OCI-LY7 (cell line): ENCODE results near the gene MMP2. TPM values are rescaled to one million over a fixed set of nuclear protein-coding genes. Genes with fewer than 3 reads are reported as not detected.

ENCODE experiments used
- BruUV-seq: library from RNA; stranded (reverse); fragments of 400-500 nt; replicated peaks from 2 replicates; lab custom pipeline; 2021; lab: Mats Ljungman, UMichigan
- CTCF ChIA-PET: fragments of 300-600 bp; sonication (Branson Sonifier 250); formaldehyde crosslinking; loops from one replicate; lab custom pipeline; 2022; ENCODE audit warnings: antibody characterized with exemption; ENCODE audit not compliant: unreplicated experiment; lab: Charles Lee
- POLR2A ChIA-PET: fragments of 300-600 bp; sonication (Branson Sonifier 250); formaldehyde crosslinking; loops from one replicate; lab custom pipeline; 2022; ENCODE audit warnings: antibody characterized with exemption; lab: Charles Lee
- DNase-seq: peaks from one replicate; pipeline ENCODE4 v3.0.0-alpha.2; 2015; ENCODE audit warnings: low spot score
- H2AFZ ChIP-seq: fragments of 200-600 bp; sonication (generic), shearing (Covaris generic); 2 replicates; pipeline ENCODE4 v1.6.1; 2014; ENCODE audit warnings: mild to moderate bottlenecking, antibody characterized with exemption, low read length, moderate library complexity
- H3K27ac ChIP-seq: fragments of 200-600 bp; sonication (generic); 2 replicates; pipeline ENCODE4 v1.5.1; 2014; ENCODE audit warnings: mixed run types, low read depth, mild to moderate bottlenecking, moderate library complexity, low read length, inconsistent platforms; ENCODE audit not compliant: poor library complexity, severe bottlenecking
- H3K36me3 ChIP-seq: fragments of 200-600 bp; sonication (generic); 2 replicates; pipeline ENCODE4 v1.6.1; 2014; ENCODE audit warnings: mild to moderate bottlenecking, antibody characterized with exemption, low read length, moderate library complexity, mixed read lengths; ENCODE audit not compliant: insufficient read depth
- H3K4me1 ChIP-seq: fragments of 200-600 bp; sonication (generic); 2 replicates; pipeline ENCODE4 v1.5.1; 2014; ENCODE audit warnings: mild to moderate bottlenecking, low read length; ENCODE audit not compliant: insufficient read depth, poor library complexity, severe bottlenecking
- H3K4me2 ChIP-seq: fragments of 200-600 bp; sonication (generic); 2 replicates; pipeline ENCODE4 v1.6.1; 2014; ENCODE audit warnings: mild to moderate bottlenecking, low read length
- H3K4me3 ChIP-seq: fragments of 200-600 bp; sonication (generic); 2 replicates; pipeline ENCODE4 v1.5.1; 2014; ENCODE audit warnings: mild to moderate bottlenecking, low read depth, low read length; ENCODE audit not compliant: poor library complexity, severe bottlenecking
- H3K79me2 ChIP-seq: fragments of 200-600 bp; sonication (generic); 2 replicates; pipeline ENCODE4 v1.6.1; 2016; ENCODE audit warnings: low read depth, mild to moderate bottlenecking, low read length, moderate library complexity, mixed read lengths; ENCODE audit not compliant: insufficient read depth
- H3K9me2 ChIP-seq: fragments of 200-600 bp; sonication (generic); 2 replicates; pipeline ENCODE4 v1.6.1; 2016; ENCODE audit warnings: mild to moderate bottlenecking, low read length, mixed read lengths; ENCODE audit not compliant: insufficient read depth
- H3K9me3 ChIP-seq: fragments of 200-600 bp; sonication (generic); 2 replicates; pipeline ENCODE4 v1.6.1; 2014; ENCODE audit warnings: mild to moderate bottlenecking, mixed run types, low read length, mixed read lengths
- H4K20me1 ChIP-seq: fragments of 200-600 bp; sonication (generic); 2 replicates; pipeline ENCODE4 v1.6.1; 2014; ENCODE audit warnings: mild to moderate bottlenecking, antibody characterized with exemption, low read length, moderate library complexity, mixed read lengths; ENCODE audit not compliant: insufficient read depth
- EZH2phosphoT487 ChIP-seq: fragments of 200-600 bp; sonication (generic); IDR thresholded peaks from 2 replicates; pipeline ENCODE4 v1.6.1; 2018; ENCODE audit warnings: low read depth, borderline replicate concordance, mild to moderate bottlenecking, mixed run types, antibody characterized with exemption, low read length, moderate library complexity, mixed read lengths
- intact Hi-C: fragments of 100-400 bp; cut with micrococcal nuclease; formaldehyde crosslinking; loops from one replicate; pipeline ENCODE4 v1.10.0; 2022; ENCODE audit not compliant: unreplicated experiment
- total RNA-seq, 2 experiments: library from RNA; depleted of rRNA in 1 of 2; stranded (reverse); fragments of >200 nt in 1 of 2; shearing (Covaris generic) in 1 of 2; gene quantifications; 2 replicates each; pipeline ENCODE4 v1.2.3, GENCODE V29; 2014 to 2022
- TF ChIP-seq, protein P1 (sequence below): fragments of 200-600 bp; sonication (generic); conservative IDR thresholded peaks from 2 replicates; pipeline ENCODE4 v1.5.1; 2014; ENCODE audit warnings: mild to moderate bottlenecking, antibody characterized with exemption, low read length, moderate library complexity, mixed read lengths

MMP2 gene
- total RNA-seq, 2 experiments from 2014 or later = 0.48 TPM; not detected in 1

DNA sequence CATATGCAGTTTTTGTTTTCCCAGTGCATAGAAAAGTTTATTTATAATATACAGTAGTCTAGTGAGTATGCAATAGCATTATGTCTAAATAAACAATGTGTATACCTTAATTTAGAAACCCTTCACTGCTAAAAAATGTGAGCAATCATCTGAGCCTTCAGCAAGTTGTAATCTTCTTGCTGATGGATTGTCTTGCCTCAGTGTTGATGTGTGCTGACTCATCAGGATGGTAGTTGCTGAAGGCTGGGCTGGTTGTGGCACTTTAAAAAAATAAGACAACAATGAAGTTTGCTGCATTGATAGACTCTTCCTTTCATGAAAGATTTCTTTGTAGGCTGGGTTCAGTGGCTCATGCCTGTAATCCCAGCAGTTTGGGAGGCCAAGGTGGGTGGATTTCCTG, 73.6 kb downstream of the MMP2 start:
- no peak overlapping the region for H3K4me2 ChIP-seq
- no peaks in the 10 kb centered on the region for H3K9me3 ChIP-seq
- intact Hi-C loops = no loop called here
- no peak for DNase-seq
- no TSS peak for BruUV-seq
- no peaks in the 10 kb centered on the region for H3K36me3 ChIP-seq
- H3K79me2 ChIP-seq = no peaks in the 10 kb centered on the region
- ChIA-PET POLR2A (no interaction called here), CTCF (no interaction called here)
- H3K4me3 ChIP-seq = no peak overlapping the region
- TF ChIP-seq, protein P1, sequence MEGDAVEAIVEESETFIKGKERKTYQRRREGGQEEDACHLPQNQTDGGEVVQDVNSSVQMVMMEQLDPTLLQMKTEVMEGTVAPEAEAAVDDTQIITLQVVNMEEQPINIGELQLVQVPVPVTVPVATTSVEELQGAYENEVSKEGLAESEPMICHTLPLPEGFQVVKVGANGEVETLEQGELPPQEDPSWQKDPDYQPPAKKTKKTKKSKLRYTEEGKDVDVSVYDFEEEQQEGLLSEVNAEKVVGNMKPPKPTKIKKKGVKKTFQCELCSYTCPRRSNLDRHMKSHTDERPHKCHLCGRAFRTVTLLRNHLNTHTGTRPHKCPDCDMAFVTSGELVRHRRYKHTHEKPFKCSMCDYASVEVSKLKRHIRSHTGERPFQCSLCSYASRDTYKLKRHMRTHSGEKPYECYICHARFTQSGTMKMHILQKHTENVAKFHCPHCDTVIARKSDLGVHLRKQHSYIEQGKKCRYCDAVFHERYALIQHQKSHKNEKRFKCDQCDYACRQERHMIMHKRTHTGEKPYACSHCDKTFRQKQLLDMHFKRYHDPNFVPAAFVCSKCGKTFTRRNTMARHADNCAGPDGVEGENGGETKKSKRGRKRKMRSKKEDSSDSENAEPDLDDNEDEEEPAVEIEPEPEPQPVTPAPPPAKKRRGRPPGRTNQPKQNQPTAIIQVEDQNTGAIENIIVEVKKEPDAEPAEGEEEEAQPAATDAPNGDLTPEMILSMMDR = no peak
- TF ChIP-seq EZH2phosphoT487 = no peak
- H3K27ac ChIP-seq = no peak overlapping the region
- H3K4me1 ChIP-seq = no peaks in the 10 kb centered on the region
- H2AFZ ChIP-seq = no peak overlapping the region
- no peaks in the 10 kb centered on the region for H4K20me1 ChIP-seq
- no peaks in the 10 kb centered on the region for H3K9me2 ChIP-seq

DNA sequence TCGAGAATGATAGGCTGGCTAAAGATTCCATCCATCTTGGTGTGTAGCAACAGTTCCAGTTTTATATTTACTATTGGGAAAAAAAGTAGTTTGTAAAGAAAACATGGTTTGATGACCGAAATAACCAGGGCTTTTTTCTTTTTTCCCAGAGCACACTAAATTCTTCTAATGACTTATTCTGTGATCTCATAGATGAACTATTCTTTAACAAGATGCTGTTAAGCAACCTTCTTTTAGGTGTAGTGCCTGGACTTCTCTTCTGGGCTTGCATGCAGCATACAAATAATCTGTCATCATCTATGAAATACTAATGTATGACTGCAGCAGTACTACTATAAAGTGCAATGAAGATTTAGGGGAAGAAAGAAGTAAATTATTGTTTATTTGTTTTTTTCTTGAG, 76.4 kb downstream of the MMP2 start:
- CTCF ChIA-PET = no interaction called here
- H3K9me3 ChIP-seq = no peaks in the 10 kb centered on the region

More for the DNA sequence above, 76.4 kb downstream of the MMP2 start:
- Histone ChIP-seq H3K36me3 (no peaks in the 10 kb centered on the region), H3K79me2 (no peaks in the 10 kb centered on the region), H3K9me2 (no peaks in the 10 kb centered on the region), H3K27ac (no peak overlapping the region), H3K4me2 (no peak overlapping the region), H4K20me1 (no peaks in the 10 kb centered on the region), H2AFZ (no peak overlapping the region), H3K4me1 (no peaks in the 10 kb centered on the region), H3K4me3 (no peak overlapping the region)
- no peak for TF ChIP-seq EZH2phosphoT487
- TF ChIP-seq, protein P1 = no peak
- DNase-seq = no peak
- no TSS peak for BruUV-seq
- POLR2A ChIA-PET = no interaction called here
- intact Hi-C loops = no loop called here

Other genes starting within 250 kb of the MMP2 start
- not detected in 2 replicates for gene IRX6, start 155.0 kb upstream of the MMP2 start, total RNA-seq (2014; rRNA removed; shearing (Covaris generic))
- gene IRX6, start 155.0 kb upstream of the MMP2 start, total RNA-seq (2022) = not detected in 2 replicates
- gene LPCAT2, start 29.9 kb downstream of the MMP2 start, total RNA-seq (2014; rRNA removed; shearing (Covaris generic)) = not detected in 2 replicates
- gene LPCAT2, start 29.9 kb downstream of the MMP2 start, total RNA-seq (2022) = not detected in 2 replicates
- gene CAPNS2, start 87.5 kb downstream of the MMP2 start, total RNA-seq (2014; rRNA removed; shearing (Covaris generic)) = not detected in 2 replicates
- gene CAPNS2, start 87.5 kb downstream of the MMP2 start, total RNA-seq (2022) = not detected in 2 replicates
- not detected in 2 replicates for gene SLC6A2, start 176.8 kb downstream of the MMP2 start, total RNA-seq (2014; rRNA removed; shearing (Covaris generic))
- gene SLC6A2, start 176.8 kb downstream of the MMP2 start, total RNA-seq (2022) = not detected in 2 replicates